Measurements from ENCODE around the gene SNX25.

- TF ChIP-seq ZNF274 (IDR thresholded peaks at IDR 0.05; ENCODE audit: low read depth, low read length) (no peak), YY1 (IDR thresholded peaks at IDR 0.05; ENCODE audit: insufficient read depth, insufficient read length) (no peak)
Observed at GRCh38 chr4:185179488-185179887, 29.9 kb upstream of the SNX25 start.

Measured in NT2/D1 (cell line).